Type B pancreatic cell (in vitro differentiated cells): Measurements from ENCODE around the gene HPS1. TPM values are rescaled to one million over a fixed set of nuclear protein-coding genes. Genes with fewer than 3 reads are reported as not detected.

Experiments
- DNase-seq: peaks from one replicate; pipeline ENCODE4 v3.0.0; 2021; ENCODE audit warnings: mixed read lengths; ENCODE audit not compliant: unreplicated experiment; ENCODE audit errors: extremely low spot score
- H3K27ac Mint-ChIP-seq: 2 replicates; pipeline ENCODE4 v1.8.0; 2021; ENCODE audit warnings: mild to moderate bottlenecking, mixed read lengths
- H3K27me3 Mint-ChIP-seq: 2 replicates; pipeline ENCODE4 v1.8.0; 2021; ENCODE audit warnings: mixed read lengths
- H3K36me3 Mint-ChIP-seq: 2 replicates; pipeline ENCODE4 v1.8.0; 2021; ENCODE audit warnings: mixed read lengths
- H3K4me1 Mint-ChIP-seq: one replicate; pipeline ENCODE4 v1.8.0; 2021; ENCODE audit warnings: mixed read lengths; ENCODE audit not compliant: unreplicated experiment
- H3K4me3 Mint-ChIP-seq: 2 replicates; pipeline ENCODE4 v1.8.0; 2021; ENCODE audit warnings: mild to moderate bottlenecking, mixed read lengths
- H3K9me3 Mint-ChIP-seq: 2 replicates; pipeline ENCODE4 v1.8.0; 2021; ENCODE audit warnings: mixed read lengths
- CTCF ChIP-seq: fragments of 200-600 bp; sonication (generic); conservative IDR thresholded peaks from 2 replicates; pipeline ENCODE4 v1.5.0; 2021; ENCODE audit warnings: antibody characterized with exemption, mild to moderate bottlenecking
- total RNA-seq: library from RNA; stranded (reverse); gene quantifications from 2 replicates; pipeline ENCODE4 v1.2.1, GENCODE V29; 2021; ENCODE audit warnings: low replicate concordance

Gene HPS1
- total RNA-seq, 1 donor from 2014 or later, result 60.5 TPM

GRCh38 chr10:98380493-98381339 lies 66.0 kb downstream of the HPS1 start:
- DNase-seq, result no peak
- no peak overlapping the region for H3K27ac Mint-ChIP-seq

DNA sequence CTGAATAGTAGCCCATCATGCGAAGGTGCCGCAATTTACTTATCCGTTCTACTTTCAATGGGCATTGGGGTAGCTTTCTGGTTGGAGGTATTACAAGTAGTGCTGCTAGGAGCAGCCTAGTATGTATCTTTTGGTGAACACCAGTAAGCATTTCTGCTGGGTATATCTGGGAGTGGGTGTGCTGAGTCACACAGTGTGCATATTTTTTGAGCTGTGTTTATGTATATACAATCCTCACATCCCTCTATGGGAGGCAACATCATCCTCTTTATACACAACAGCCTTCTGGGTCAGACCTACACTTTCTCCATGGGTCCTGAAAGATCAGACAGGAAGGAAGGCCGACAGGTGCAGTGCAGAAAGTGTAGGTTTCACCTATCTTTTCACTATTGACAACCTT lies 68.0 kb downstream of the HPS1 start:
- Mint-ChIP-seq H3K9me3 (peaks cover 5% of the 10 kb centered on the region), H3K4me1 (peaks cover 35% of the 10 kb centered on the region), H3K4me3 (no peak overlapping the region), H3K27me3 (peaks cover 11% of the 10 kb centered on the region), H3K36me3 (peaks cover 8% of the 10 kb centered on the region), H3K27ac (no peak overlapping the region)
- TF ChIP-seq CTCF, result no peak
- DNase-seq, result no peak

More at GRCh38 chr10:98380493-98381339, 66.0 kb downstream of the HPS1 start:
- H3K27me3 Mint-ChIP-seq, result peaks cover 1% of the 10 kb centered on the region
- peaks cover 8% of the 10 kb centered on the region for H3K36me3 Mint-ChIP-seq
- H3K9me3 Mint-ChIP-seq, result peaks cover 5% of the 10 kb centered on the region
- TF ChIP-seq CTCF, result no peak
- H3K4me1 Mint-ChIP-seq, result peaks cover 20% of the 10 kb centered on the region
- no peak overlapping the region for H3K4me3 Mint-ChIP-seq

GRCh38 chr10:98377536-98377935 lies 69.2 kb downstream of the HPS1 start:
- Mint-ChIP-seq H3K4me3 (no peak overlapping the region), H3K4me1 (peaks cover 35% of the 10 kb centered on the region), H3K27me3 (peaks cover 11% of the 10 kb centered on the region), H3K9me3 (peaks cover 5% of the 10 kb centered on the region), H3K27ac (no peak overlapping the region), H3K36me3 (peaks cover 3% of the 10 kb centered on the region)
- no peak for TF ChIP-seq CTCF
- no peak for DNase-seq

GRCh38 chr10:98377001-98377400 lies 69.7 kb downstream of the HPS1 start:
- no peaks in the 10 kb centered on the region for H3K36me3 Mint-ChIP-seq
- no peak overlapping the region for H3K4me3 Mint-ChIP-seq
- H3K27ac Mint-ChIP-seq, result peak overlapping the region; percentile 57
- peaks cover 5% of the 10 kb centered on the region for H3K9me3 Mint-ChIP-seq
- peaks cover 31% of the 10 kb centered on the region for H3K4me1 Mint-ChIP-seq
- no peak for DNase-seq
- H3K27me3 Mint-ChIP-seq, result peaks cover 11% of the 10 kb centered on the region
- no peak for TF ChIP-seq CTCF

DNA sequence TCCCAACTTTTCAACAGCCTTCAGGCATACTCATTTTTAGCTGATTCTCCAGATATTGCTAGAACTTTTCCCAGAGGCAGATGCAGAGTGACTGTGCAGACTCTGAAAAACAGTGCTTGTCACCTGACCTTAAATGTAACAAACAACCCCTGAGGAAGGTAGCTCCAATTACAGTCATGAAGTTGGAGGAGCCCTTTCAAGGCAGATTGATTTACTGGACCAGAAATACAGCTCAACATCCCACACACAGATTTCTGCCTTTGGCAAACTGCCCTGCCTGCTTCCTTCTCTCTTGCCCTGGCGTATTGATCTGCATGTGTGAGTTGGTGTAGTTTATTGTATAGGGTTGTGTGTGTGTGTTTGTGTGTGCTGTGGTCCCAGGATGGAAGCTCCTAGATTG lies 70.2 kb downstream of the HPS1 start:
- no peaks in the 10 kb centered on the region for H3K36me3 Mint-ChIP-seq
- no peak for DNase-seq
- peaks cover 5% of the 10 kb centered on the region for H3K9me3 Mint-ChIP-seq
- H3K27ac Mint-ChIP-seq, result peak overlapping the region; percentile 57
- H3K4me1 Mint-ChIP-seq, result peaks cover 30% of the 10 kb centered on the region
- peaks cover 11% of the 10 kb centered on the region for H3K27me3 Mint-ChIP-seq
- no peak for TF ChIP-seq CTCF
- H3K4me3 Mint-ChIP-seq, result peak overlapping the region; percentile 0
